HepG2 (cell line): Measurements from ENCODE around the gene LTB4R. TPM values are rescaled to one million over a fixed set of nuclear protein-coding genes. Genes with fewer than 3 reads are reported as not detected.

Experiments used
- ESRRA ChIP-seq: sonication (generic); formaldehyde crosslinking; IDR thresholded peaks from 2 replicates; pipeline ENCODE4 v1.5.1; 2020; ENCODE audit warnings: mild to moderate bottlenecking, low read depth, missing genetic modification reagents
- FOXO1 ChIP-seq: sonication (generic); formaldehyde crosslinking; IDR thresholded peaks from 2 replicates; pipeline ENCODE4 v1.4.0; 2020; ENCODE audit warnings: missing genetic modification reagents
- HDAC2 ChIP-seq: sonication (generic); formaldehyde crosslinking; IDR thresholded peaks from 2 replicates; pipeline ENCODE4 v1.4.0; 2020; ENCODE audit warnings: missing genetic modification reagents
- IRF2 ChIP-seq: IDR thresholded peaks from 2 replicates; pipeline ENCODE4 v1.6.1; 2018; ENCODE audit warnings: missing genetic modification reagents, missing compliant biosample characterization
- JUN ChIP-seq: sonication (generic); formaldehyde crosslinking; IDR thresholded peaks from 2 replicates; pipeline ENCODE4 v1.4.0; 2020; ENCODE audit warnings: mild to moderate bottlenecking, missing genetic modification reagents
- MAZ ChIP-seq, 2 experiments: sonication (generic) in 1 of 2; formaldehyde crosslinking in 1 of 2; IDR thresholded peaks; 2 replicates each; pipeline versions ENCODE4 v1.5.0 to v1.6.1; 2012 to 2020; ENCODE audit warnings: low read depth in 2 of 2, mild to moderate bottlenecking in 2 of 2, borderline replicate concordance in 1 of 2, improper control_type of control experiment in 1 of 2, low read length in 1 of 2, missing genetic modification reagents in 1 of 2, moderate library complexity in 1 of 2
- MIER3 ChIP-seq: IDR thresholded peaks from 2 replicates; pipeline ENCODE4 v1.6.1; 2016; ENCODE audit warnings: missing compliant biosample characterization, borderline replicate concordance
- SOX13 ChIP-seq, 3 experiments: fragments of 450-650 bp in 1 of 3; sonication (generic) in 1 of 3; formaldehyde crosslinking in 1 of 3; IDR thresholded peaks in 2 of 3; conservative IDR thresholded peaks in 1 of 3; 2 replicates each; pipeline versions ENCODE4 v1.5.0 to v1.6.1; 2016 to 2020; ENCODE audit warnings: antibody characterized with exemption in 1 of 3, mild to moderate bottlenecking in 1 of 3, missing compliant biosample characterization in 1 of 3, missing genetic modification reagents in 1 of 3, moderate library complexity in 1 of 3
- SOX6 ChIP-seq, 2 experiments: fragments of 450-650 bp in 1 of 2; sonication (generic) in 1 of 2; formaldehyde crosslinking in 1 of 2; IDR thresholded peaks; 2 replicates each; pipeline versions ENCODE4 v1.4.0 to v1.6.1; 2017 to 2020; ENCODE audit warnings: antibody characterized with exemption in 1 of 2, mild to moderate bottlenecking in 1 of 2, missing genetic modification reagents in 1 of 2
- SYNCRIP ChIP-seq: fragments of 200-400 bp; formaldehyde crosslinking; IDR thresholded peaks from 2 replicates; pipeline ENCODE4 v1.6.1; 2018; ENCODE audit warnings: mild to moderate bottlenecking, low read depth, low read length; ENCODE audit not compliant: insufficient read depth
- ZBTB3 ChIP-seq: sonication (generic); formaldehyde crosslinking; IDR thresholded peaks from 2 replicates; pipeline ENCODE4 v1.4.0; 2020; ENCODE audit warnings: low read depth, mild to moderate bottlenecking, moderate library complexity, missing genetic modification reagents, borderline replicate concordance
- ZKSCAN8 ChIP-seq: IDR thresholded peaks from 2 replicates; pipeline ENCODE4 v1.6.1; 2016; ENCODE audit warnings: borderline replicate concordance, missing genetic modification reagents, missing compliant biosample characterization
- ZNF124 ChIP-seq: sonication (generic); formaldehyde crosslinking; IDR thresholded peaks from 2 replicates; pipeline ENCODE4 v1.4.0; 2020; ENCODE audit warnings: missing genetic modification reagents
- ZNF292 ChIP-seq: sonication (generic); formaldehyde crosslinking; IDR thresholded peaks from 2 replicates; pipeline ENCODE4 v1.8.1; 2022; ENCODE audit warnings: mild to moderate bottlenecking, low read depth, missing genetic modification reagents, borderline replicate concordance
- ZNF33B ChIP-seq: sonication (generic); formaldehyde crosslinking; IDR thresholded peaks from 2 replicates; pipeline ENCODE4 v1.5.1; 2020; ENCODE audit warnings: mild to moderate bottlenecking, missing genetic modification reagents
- ZNF441 ChIP-seq: sonication (generic); formaldehyde crosslinking; IDR thresholded peaks from 2 replicates; pipeline ENCODE4 v1.7.0; 2021; ENCODE audit warnings: missing genetic modification reagents, borderline replicate concordance
- ZNF709 ChIP-seq: sonication (generic); formaldehyde crosslinking; IDR thresholded peaks from 2 replicates; pipeline ENCODE4 v1.5.0; 2020; ENCODE audit warnings: mild to moderate bottlenecking, missing genetic modification reagents
- polyA plus RNA-seq, 8 experiments: library from polyadenylated mRNA; depleted of rRNA in 3 of 8; stranded (reverse) in 7 of 8; unstranded in 1 of 8; fragments of >200 nt; fragmentation: Illumina TruSeq in 4 of 8; extraction: Trizol in 4 of 8; gene quantifications; 2 replicates each; pipeline versions ENCODE4 v1.2.1 to v1.2.3, GENCODE V29; 2011 to 2016; ENCODE audit warnings: low read depth in 4 of 8, missing spikeins in 1 of 8, mixed read lengths in 1 of 8; ENCODE audit not compliant: insufficient read depth in 1 of 8
- total RNA-seq, 5 experiments: library from RNA; depleted of rRNA; stranded (reverse); fragments of >200 nt; fragmentation: Illumina TruSeq; extraction: Trizol; gene quantifications; 2 replicates each; pipeline ENCODE4 v1.2.3, GENCODE V29; 2016; ENCODE audit warnings: low read depth in 1 of 5
- TF ChIP-seq, protein P1 (sequence below): sonication (generic); formaldehyde crosslinking; IDR thresholded peaks from 2 replicates; pipeline ENCODE4 v1.5.1; 2020; ENCODE audit warnings: mild to moderate bottlenecking, moderate library complexity, missing genetic modification reagents
- TF ChIP-seq, protein P2 (sequence below): sonication (generic); formaldehyde crosslinking; IDR thresholded peaks from 2 replicates; pipeline ENCODE4 v1.4.0; 2020; ENCODE audit warnings: missing genetic modification reagents
- TF ChIP-seq, protein P3 (sequence below): IDR thresholded peaks from 2 replicates; pipeline ENCODE4 v1.6.1; 2016; ENCODE audit warnings: low read depth
- TF ChIP-seq, protein P4 (sequence below): IDR thresholded peaks from 2 replicates; pipeline ENCODE4 v1.6.1; 2016

Gene LTB4R
- total and polyA plus RNA-seq, 2 of the 13 experiments (the other 11 are each of a cell fraction or from before 2014, with no cell fraction given), result 3.2 to 8.2 TPM

DNA sequence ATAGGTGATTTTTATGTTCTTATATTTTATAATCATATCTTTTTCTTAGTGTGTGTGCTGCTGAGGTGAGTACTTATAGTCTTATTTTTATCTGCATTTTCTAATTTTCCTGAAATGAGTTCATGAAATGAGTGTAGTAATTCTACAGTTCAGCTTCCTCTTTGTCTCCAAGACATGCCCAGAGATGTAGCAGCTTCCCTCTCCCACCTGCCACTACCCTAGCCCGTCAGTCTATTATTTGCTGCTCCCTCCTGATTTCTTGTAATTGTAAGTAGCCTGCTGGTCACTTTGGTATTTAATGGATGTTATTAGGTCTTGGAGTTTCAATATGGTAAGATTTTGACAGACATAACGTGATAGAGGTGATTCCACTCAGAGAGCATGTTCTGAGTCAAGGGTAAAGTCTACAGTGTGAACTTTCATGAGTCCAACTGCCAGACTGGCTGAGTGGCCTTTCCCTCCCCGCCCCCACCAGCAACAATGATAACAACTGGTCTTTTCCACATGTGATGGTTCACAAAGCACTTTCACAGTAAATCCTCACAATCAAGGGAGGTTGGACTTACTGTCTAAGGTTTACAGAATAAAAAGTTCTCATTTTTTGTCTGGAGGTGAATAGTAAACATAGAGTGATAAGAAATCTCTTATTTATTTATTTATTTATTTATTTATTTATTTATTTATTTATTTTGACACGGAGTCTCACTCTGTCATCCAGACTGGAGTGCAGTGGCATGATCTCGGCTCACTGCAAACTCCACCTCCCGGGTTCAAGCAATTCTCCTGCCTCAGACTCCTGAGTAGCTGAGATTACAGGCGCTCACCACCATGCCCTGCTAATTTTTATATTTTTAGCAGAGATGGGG lies 32.7 kb downstream of the LTB4R start (continued):
- TF ChIP-seq, protein P1, sequence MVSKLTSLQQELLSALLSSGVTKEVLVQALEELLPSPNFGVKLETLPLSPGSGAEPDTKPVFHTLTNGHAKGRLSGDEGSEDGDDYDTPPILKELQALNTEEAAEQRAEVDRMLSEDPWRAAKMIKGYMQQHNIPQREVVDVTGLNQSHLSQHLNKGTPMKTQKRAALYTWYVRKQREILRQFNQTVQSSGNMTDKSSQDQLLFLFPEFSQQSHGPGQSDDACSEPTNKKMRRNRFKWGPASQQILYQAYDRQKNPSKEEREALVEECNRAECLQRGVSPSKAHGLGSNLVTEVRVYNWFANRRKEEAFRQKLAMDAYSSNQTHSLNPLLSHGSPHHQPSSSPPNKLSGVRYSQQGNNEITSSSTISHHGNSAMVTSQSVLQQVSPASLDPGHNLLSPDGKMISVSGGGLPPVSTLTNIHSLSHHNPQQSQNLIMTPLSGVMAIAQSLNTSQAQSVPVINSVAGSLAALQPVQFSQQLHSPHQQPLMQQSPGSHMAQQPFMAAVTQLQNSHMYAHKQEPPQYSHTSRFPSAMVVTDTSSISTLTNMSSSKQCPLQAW, result 0 out of 2 replicates have a peak, but pooled peaks have one; percentile 27
- 0 out of 2 replicates have a peak, but pooled peaks have one; percentile 55 for TF ChIP-seq JUN (CRISPR knock-in tag)
- TF ChIP-seq ZKSCAN8 (CRISPR knock-in tag), result peak; percentile 62; the same call in 1 of the 2 replicates
- no peak for TF ChIP-seq SOX6 (IDR thresholded peaks at IDR 0.05)
- TF ChIP-seq SOX6 (CRISPR knock-in tag; IDR thresholded peaks at IDR 0.05), result peak; percentile 45; the same call in 1 of the 2 replicates
- TF ChIP-seq, protein P2, sequence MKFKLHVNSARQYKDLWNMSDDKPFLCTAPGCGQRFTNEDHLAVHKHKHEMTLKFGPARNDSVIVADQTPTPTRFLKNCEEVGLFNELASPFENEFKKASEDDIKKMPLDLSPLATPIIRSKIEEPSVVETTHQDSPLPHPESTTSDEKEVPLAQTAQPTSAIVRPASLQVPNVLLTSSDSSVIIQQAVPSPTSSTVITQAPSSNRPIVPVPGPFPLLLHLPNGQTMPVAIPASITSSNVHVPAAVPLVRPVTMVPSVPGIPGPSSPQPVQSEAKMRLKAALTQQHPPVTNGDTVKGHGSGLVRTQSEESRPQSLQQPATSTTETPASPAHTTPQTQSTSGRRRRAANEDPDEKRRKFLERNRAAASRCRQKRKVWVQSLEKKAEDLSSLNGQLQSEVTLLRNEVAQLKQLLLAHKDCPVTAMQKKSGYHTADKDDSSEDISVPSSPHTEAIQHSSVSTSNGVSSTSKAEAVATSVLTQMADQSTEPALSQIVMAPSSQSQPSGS (CRISPR knock-in tag), result no peak
- peak; percentile 74; the same call in 1 of the 2 replicates for TF ChIP-seq MIER3 (CRISPR knock-in tag)
- 0 out of 2 replicates have a peak, but pooled peaks have one; percentile 50 for TF ChIP-seq SOX13 (IDR thresholded peaks at IDR 0.05)
- TF ChIP-seq SOX13 (CRISPR knock-in tag; conservative IDR thresholded peaks at IDR 0.05 in 1 of 2, IDR thresholded peaks at IDR 0.05 in 1 of 2), result peak in 1 of 2 experiments; percentile 50; a peak in 1 of 4 replicates
- TF ChIP-seq HDAC2 (CRISPR knock-in tag), result peak; percentile 32; the same call in 1 of the 2 replicates
- TF ChIP-seq FOXO1 (CRISPR knock-in tag), result peak; percentile 34; the same call in 1 of the 2 replicates
- peak; percentile 48; the same call in 1 of the 2 replicates for TF ChIP-seq ESRRA (CRISPR knock-in tag)
- TF ChIP-seq SYNCRIP, result no peak
- TF ChIP-seq MAZ (IDR thresholded peaks at IDR 0.05; ENCODE audit: borderline replicate concordance, low read depth, low read length), result peak; percentile 43; the same call in 1 of the 2 replicates
- TF ChIP-seq MAZ (CRISPR knock-in tag; IDR thresholded peaks at IDR 0.05; ENCODE audit: low read depth), result no peak
- peak; percentile 57; the same call in 1 of the 2 replicates for TF ChIP-seq IRF2 (CRISPR knock-in tag)
- TF ChIP-seq ZBTB3, result no peak
- TF ChIP-seq ZNF441 (CRISPR knock-in tag), result 0 out of 2 replicates have a peak, but pooled peaks have one; percentile 56
- TF ChIP-seq, protein P3, sequence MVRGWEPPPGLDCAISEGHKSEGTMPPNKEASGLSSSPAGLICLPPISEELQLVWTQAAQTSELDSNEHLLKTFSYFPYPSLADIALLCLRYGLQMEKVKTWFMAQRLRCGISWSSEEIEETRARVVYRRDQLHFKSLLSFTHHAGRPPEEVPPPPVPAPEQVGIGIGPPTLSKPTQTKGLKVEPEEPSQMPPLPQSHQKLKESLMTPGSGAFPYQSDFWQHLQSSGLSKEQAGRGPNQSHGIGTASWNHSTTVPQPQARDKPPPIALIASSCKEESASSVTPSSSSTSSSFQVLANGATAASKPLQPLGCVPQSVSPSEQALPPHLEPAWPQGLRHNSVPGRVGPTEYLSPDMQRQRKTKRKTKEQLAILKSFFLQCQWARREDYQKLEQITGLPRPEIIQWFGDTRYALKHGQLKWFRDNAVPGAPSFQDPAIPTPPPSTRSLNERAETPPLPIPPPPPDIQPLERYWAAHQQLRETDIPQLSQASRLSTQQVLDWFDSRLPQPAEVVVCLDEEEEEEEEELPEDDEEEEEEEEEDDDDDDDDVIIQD (CRISPR knock-in tag), result 0 out of 2 replicates have a peak, but pooled peaks have one; percentile 58
- TF ChIP-seq, protein P4, sequence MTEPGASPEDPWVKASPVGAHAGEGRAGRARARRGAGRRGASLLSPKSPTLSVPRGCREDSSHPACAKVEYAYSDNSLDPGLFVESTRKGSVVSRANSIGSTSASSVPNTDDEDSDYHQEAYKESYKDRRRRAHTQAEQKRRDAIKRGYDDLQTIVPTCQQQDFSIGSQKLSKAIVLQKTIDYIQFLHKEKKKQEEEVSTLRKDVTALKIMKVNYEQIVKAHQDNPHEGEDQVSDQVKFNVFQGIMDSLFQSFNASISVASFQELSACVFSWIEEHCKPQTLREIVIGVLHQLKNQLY (CRISPR knock-in tag), result peak; percentile 47; the same call in 1 of the 2 replicates
- TF ChIP-seq ZNF124 (CRISPR knock-in tag), result 0 out of 2 replicates have a peak, but pooled peaks have one; percentile 27
- TF ChIP-seq ZNF709 (CRISPR knock-in tag), result no peak
- TF ChIP-seq ZNF292 (CRISPR knock-in tag), result peak; percentile 46; the same call in 1 of the 2 replicates
- TF ChIP-seq ZNF33B, result 0 out of 2 replicates have a peak, but pooled peaks have one; percentile 49
